HCT116 (cell line): ENCODE results near the gene IGLL1. TPM values are rescaled to one million over a fixed set of nuclear protein-coding genes. Genes with fewer than 3 reads are reported as not detected.

ENCODE experiments used
- ATAC-seq: fragments of 200-7000 bp; cut with Tn5 transposase; 2 replicates; pipeline ENCODE4 v1.9.1; 2020; ENCODE audit warnings: mild to moderate bottlenecking, moderate library complexity
- BruUV-seq: library from RNA; stranded (reverse); fragments of 400-500 nt; replicated peaks from 2 replicates; lab custom pipeline; 2021; lab: Mats Ljungman, UMichigan
- CTCF ChIA-PET: fragments of 300-600 bp; sonication (Branson Sonifier 250); formaldehyde crosslinking; loops from one replicate; lab custom pipeline; 2021; ENCODE audit warnings: antibody characterized with exemption; lab: Charles Lee
- POLR2A ChIA-PET: fragments of 300-600, 350-600 bp; sonication (Branson Sonifier 250); formaldehyde crosslinking; loops from one replicate; lab custom pipeline; 2021; ENCODE audit warnings: antibody characterized with exemption; lab: Charles Lee
- RAD21 ChIA-PET, 2 experiments: fragments of 300-600 bp; sonication (Branson Sonifier 250); formaldehyde crosslinking; loops; one replicate each; lab custom pipeline; 2023; ENCODE audit warnings: low total read pairs in 2 of 2; ENCODE audit not compliant: uncharacterized antibody in 2 of 2, unreplicated experiment in 2 of 2, low non-redundant PET in 1 of 2; lab: Charles Lee
- DNase-seq: peaks from one replicate; pipeline ENCODE4 v3.0.0-alpha.2; 2010; ENCODE audit warnings: low read depth, low spot score
- H2AFZ ChIP-seq: fragments of 200-600 bp; shearing (Covaris generic), sonication (generic); 2 replicates; pipeline ENCODE4 v1.6.1; 2017; ENCODE audit warnings: low read depth, mixed run types, mixed read lengths, antibody characterized with exemption, low read length; ENCODE audit not compliant: poor library complexity, severe bottlenecking
- H3K27ac ChIP-seq: 2 replicates; pipeline ENCODE4 v1.5.1; 2012; ENCODE audit warnings: low read depth, low read length
- H3K27me3 ChIP-seq: fragments of 200-600 bp; sonication (generic); 2 replicates; pipeline ENCODE4 v1.6.1; 2016; ENCODE audit warnings: mixed run types, low read length, mixed read lengths; ENCODE audit not compliant: insufficient read depth
- H3K36me3 ChIP-seq, 2 experiments: fragments of 200-500 bp in 1 of 2; fragments of 200-600 bp in 1 of 2; sonication (Bioruptor generic) in 1 of 2; sonication (generic) in 1 of 2; 2 replicates each; pipeline versions ENCODE4 v1.5.1 to v1.6.1; 2014 to 2016; ENCODE audit warnings: low read length in 2 of 2, inconsistent platforms in 1 of 2, mixed read lengths in 1 of 2, mixed run types in 1 of 2; ENCODE audit not compliant: insufficient read depth in 2 of 2, control insufficient read depth in 1 of 2
- H3K4me1 ChIP-seq, 2 experiments: fragments of 200-600 bp in 1 of 2; sonication (generic) in 1 of 2; 2 replicates each; pipeline versions ENCODE4 v1.5.1 to v1.6.1; 2012 to 2017; ENCODE audit warnings: low read length in 2 of 2, inconsistent platforms in 1 of 2, mild to moderate bottlenecking in 1 of 2, mixed read lengths in 1 of 2, mixed run types in 1 of 2, moderate library complexity in 1 of 2; ENCODE audit not compliant: insufficient read depth in 2 of 2, control insufficient read depth in 1 of 2
- H3K4me2 ChIP-seq: fragments of 200-600 bp; sonication (generic); 2 replicates; pipeline ENCODE4 v1.6.1; 2017; ENCODE audit warnings: mixed run types, low read length, mixed read lengths
- H3K4me3 ChIP-seq, 2 experiments: fragments of 200-600 bp in 1 of 2; sonication (generic) in 1 of 2; replicated peaks in 1 of 2; 2 replicates each; pipeline ENCODE4 v1.5.1; 2011 to 2016; ENCODE audit warnings: low read length in 2 of 2, control low read depth in 1 of 2, low read depth in 1 of 2, mild to moderate bottlenecking in 1 of 2, mixed read lengths in 1 of 2, mixed run types in 1 of 2
- H3K79me2 ChIP-seq: fragments of 200-600 bp; sonication (generic); 2 replicates; pipeline ENCODE4 v1.6.1; 2017; ENCODE audit warnings: mild to moderate bottlenecking, mixed run types, low read length, moderate library complexity, mixed read lengths; ENCODE audit not compliant: insufficient read depth
- H3K9ac ChIP-seq: fragments of 200-600 bp; sonication (generic); 2 replicates; pipeline ENCODE4 v1.6.1; 2016; ENCODE audit warnings: low read length, mixed read lengths
- H3K9me2 ChIP-seq: fragments of 200-600 bp; sonication (generic), shearing (Covaris generic); 2 replicates; pipeline ENCODE4 v1.6.1; 2017; ENCODE audit warnings: mixed run types, mild to moderate bottlenecking, moderate library complexity; ENCODE audit not compliant: insufficient read depth
- H3K9me3 ChIP-seq, 2 experiments: fragments of 200-500 bp in 1 of 2; fragments of 200-600 bp in 1 of 2; sonication (Bioruptor generic) in 1 of 2; sonication (generic) in 1 of 2; 2 replicates each; pipeline ENCODE4 v1.6.1; 2014 to 2017; ENCODE audit warnings: low read length in 2 of 2, mixed read lengths in 2 of 2, inconsistent platforms in 1 of 2, low read depth in 1 of 2, mild to moderate bottlenecking in 1 of 2, mixed run types in 1 of 2, moderate library complexity in 1 of 2; ENCODE audit not compliant: control insufficient read depth in 1 of 2, insufficient read depth in 1 of 2
- H4K20me1 ChIP-seq: fragments of 200-600 bp; sonication (generic), shearing (Covaris generic); 2 replicates; pipeline ENCODE4 v1.6.1; 2017; ENCODE audit warnings: mixed run types, mild to moderate bottlenecking, moderate library complexity; ENCODE audit not compliant: insufficient read depth
- CBX3 ChIP-seq: IDR thresholded peaks from 2 replicates; pipeline ENCODE4 v1.6.1; 2012; ENCODE audit warnings: low read depth
- CEBPB ChIP-seq: IDR thresholded peaks from 2 replicates; pipeline ENCODE4 v1.6.1; 2012; ENCODE audit warnings: low read depth
- CTCF ChIP-seq, 3 experiments: fragments of 200-600 bp in 1 of 3; sonication (generic) in 1 of 3; IDR thresholded peaks in 2 of 3; conservative IDR thresholded peaks in 1 of 3; 2 replicates each; pipeline ENCODE4 v1.5.1; 2012 to 2017; ENCODE audit warnings: low read depth in 2 of 3, low read length in 2 of 3, antibody characterized with exemption in 1 of 3, borderline replicate concordance in 1 of 3, control low read depth in 1 of 3, mild to moderate bottlenecking in 1 of 3, mixed read lengths in 1 of 3, mixed run types in 1 of 3, moderate library complexity in 1 of 3; ENCODE audit not compliant: insufficient read depth in 1 of 3
- EGR1 ChIP-seq: IDR thresholded peaks from 2 replicates; pipeline ENCODE4 v1.6.1; 2012; ENCODE audit warnings: low read depth
- ELF1 ChIP-seq: IDR thresholded peaks from 2 replicates; pipeline ENCODE4 v1.6.1; 2012; ENCODE audit warnings: low read depth, borderline replicate concordance
- EZH2 ChIP-seq: fragments of 200-600 bp; sonication (generic); IDR thresholded peaks from 2 replicates; pipeline ENCODE4 v1.6.1; 2017; ENCODE audit warnings: antibody characterized with exemption, mixed run types
- EZH2phosphoT487 ChIP-seq: fragments of 200-600 bp; IDR thresholded peaks from 2 replicates; pipeline ENCODE4 v1.6.1; 2018; ENCODE audit warnings: antibody characterized with exemption, borderline replicate concordance
- FOSL1 ChIP-seq: IDR thresholded peaks from 2 replicates; pipeline ENCODE4 v1.6.1; 2012; ENCODE audit warnings: low read depth
- POLR2A ChIP-seq: IDR thresholded peaks from 2 replicates; pipeline ENCODE4 v1.7.0; 2011; ENCODE audit warnings: borderline replicate concordance; ENCODE audit not compliant: insufficient read depth, insufficient read length; ENCODE audit errors: extremely low read depth
- POLR2AphosphoS5 ChIP-seq: IDR thresholded peaks from 2 replicates; pipeline ENCODE4 v1.6.1; 2011; ENCODE audit warnings: mild to moderate bottlenecking, low read depth, low read length, moderate library complexity
- REST ChIP-seq: IDR thresholded peaks from 2 replicates; pipeline ENCODE4 v1.6.1; 2012; ENCODE audit warnings: low read depth
- SIN3A ChIP-seq: IDR thresholded peaks from 2 replicates; pipeline ENCODE4 v1.6.1; 2012; ENCODE audit warnings: low read depth
- SP1 ChIP-seq: IDR thresholded peaks from 2 replicates; pipeline ENCODE4 v1.6.1; 2012; ENCODE audit warnings: low read depth
- SRF ChIP-seq: IDR thresholded peaks from 2 replicates; pipeline ENCODE4 v1.6.1; 2012; ENCODE audit warnings: low read depth
- YY1 ChIP-seq: IDR thresholded peaks from 2 replicates; pipeline ENCODE4 v1.6.1; 2011; ENCODE audit warnings: low read length, low read depth, moderate library complexity, mild to moderate bottlenecking; ENCODE audit not compliant: insufficient replicate concordance; ENCODE audit errors: extremely low read depth
- ZFX ChIP-seq: fragments of 450-650 bp; IDR thresholded peaks from 2 replicates; pipeline ENCODE4 v1.6.1; 2017
- intact Hi-C: fragments of 100-400 bp; cut with micrococcal nuclease; formaldehyde crosslinking; loops from 2 replicates; pipeline ENCODE4 v1.10.0; 2022
- total RNA-seq: library from RNA; stranded (reverse); gene quantifications from one replicate; pipeline ENCODE4 v1.2.1, GENCODE V29; 2021; ENCODE audit not compliant: unreplicated experiment

IGLL1 gene
- total RNA-seq, 1 experiment from 2014 or later: not detected

GRCh38 chr22:23566705-23567475 is 13.2 kb downstream of the IGLL1 start:
- no peaks in the 10 kb centered on the region for H3K9me3 ChIP-seq
- DNase-seq: no peak
- BruUV-seq: no TSS peak
- no peak overlapping the region for H2AFZ ChIP-seq
- H3K9me2 ChIP-seq: no peaks in the 10 kb centered on the region
- TF ChIP-seq SRF (no peak), POLR2AphosphoS5 (no peak), EZH2phosphoT487 (no peak), POLR2A (no peak), CBX3 (no peak), FOSL1 (no peak), EGR1 (no peak), YY1 (no peak), SIN3A (no peak), CTCF (IDR thresholded peaks at IDR 0.05 in 2 of 3, conservative IDR thresholded peaks at IDR 0.05 in 1 of 3; ENCODE audit: borderline replicate concordance in 1 of 3, insufficient read depth in 1 of 3, low read depth in 2 of 3, low read length in 2 of 3) (no peak), ELF1 (no peak), SP1 (no peak), EZH2 (no peak), CEBPB (no peak), REST (no peak), ZFX (no peak)
- TF ChIP-seq, all 23 proteins: peak for 0
- no peaks in the 10 kb centered on the region for H4K20me1 ChIP-seq
- no peak overlapping the region for H3K9ac ChIP-seq
- no peaks in the 10 kb centered on the region for H3K79me2 ChIP-seq
- H3K36me3 ChIP-seq: no peaks in the 10 kb centered on the region
- H3K4me2 ChIP-seq: no peak overlapping the region
- ChIA-PET POLR2A (no interaction called here), CTCF (no interaction called here), RAD21 (no interaction called here)
- H3K4me1 ChIP-seq: no peaks in the 10 kb centered on the region
- H3K27me3 ChIP-seq: no peaks in the 10 kb centered on the region
- no peak overlapping the region for H3K27ac ChIP-seq
- intact Hi-C loops: no loop called here
- no peak for ATAC-seq
- H3K4me3 ChIP-seq: no peak overlapping the region
